K562 (cell line): ENCODE results near the gene STAP1. TPM values are rescaled to one million over a fixed set of nuclear protein-coding genes. Genes with fewer than 3 reads are reported as not detected.
A peak's percentile ranks its signal among the peaks of the same experiment; 100 is the strongest.

ENCODE experiments used
- ATF7 ChIP-seq: fragments of 450-650 bp; IDR thresholded peaks from 2 replicates; pipeline ENCODE4 v1.7.1; 2014; ENCODE audit warnings: mild to moderate bottlenecking, moderate library complexity
- BHLHE40 ChIP-seq: IDR thresholded peaks from 2 replicates; pipeline ENCODE4 v1.6.1; 2011; ENCODE audit warnings: low read length, improper control_type of control experiment
- CBFA2T2 ChIP-seq: fragments of 450-650 bp; conservative IDR thresholded peaks from 2 replicates; pipeline ENCODE4 v1.6.1; 2017; ENCODE audit warnings: mild to moderate bottlenecking
- EP300 ChIP-seq: IDR thresholded peaks from 2 replicates; pipeline ENCODE4 v1.6.1; 2012; ENCODE audit warnings: low read length, improper control_type of control experiment
- HMGN3 ChIP-seq: IDR thresholded peaks from 2 replicates; pipeline ENCODE4 v1.6.1; 2011; ENCODE audit warnings: borderline replicate concordance, low read depth, mild to moderate bottlenecking, mixed read lengths, low read length; ENCODE audit not compliant: insufficient read length; ENCODE audit errors: extremely low read depth
- NONO ChIP-seq, 2 experiments: fragments of 200-400 bp in 1 of 2; fragments of 450-650 bp in 1 of 2; formaldehyde crosslinking in 1 of 2; IDR thresholded peaks; 2 replicates each; pipeline ENCODE4 v1.6.1; 2017; ENCODE audit warnings: low read depth in 2 of 2, mild to moderate bottlenecking in 2 of 2, moderate library complexity in 2 of 2, low read length in 1 of 2
- PHF21A ChIP-seq: fragments of 450-650 bp; IDR thresholded peaks from 2 replicates; pipeline ENCODE4 v1.6.1; 2017; ENCODE audit warnings: low read depth, borderline replicate concordance
- TRIM24 ChIP-seq, 2 experiments: fragments of 450-650 bp; IDR thresholded peaks; 2 replicates each; pipeline ENCODE4 v1.6.1; 2016
- ZEB2 ChIP-seq: fragments of 450-650 bp; IDR thresholded peaks from 2 replicates; pipeline ENCODE4 v1.6.1; 2016
- ZKSCAN3 ChIP-seq: fragments of 250-450 bp; sonication (Bioruptor Pico); IDR thresholded peaks from 2 replicates; pipeline ENCODE4 v1.4.0; 2020
- polyA plus RNA-seq, 8 experiments: library from polyadenylated mRNA; depleted of rRNA in 4 of 8; stranded (reverse) in 5 of 8; unstranded in 3 of 8; fragments of >200 nt; fragmentation: Nextera tagmentation in 2 of 8; fragmentation: Illumina TruSeq in 1 of 8; extraction: Ambion mirVana in 2 of 8; extraction: Trizol in 1 of 8; gene quantifications; 2 replicates each; pipeline versions ENCODE4 v1.2.1 to v1.2.3, GENCODE V29; 2011 to 2014; ENCODE audit warnings: inconsistent platforms in 1 of 8, missing spikeins in 1 of 8
- total RNA-seq, 7 experiments: library from RNA; depleted of rRNA in 6 of 7; stranded (reverse); fragments of >200 nt in 6 of 7; fragmentation: Illumina TruSeq in 2 of 7; extraction: Trizol in 2 of 7; gene quantifications; 2 replicates each; pipeline versions ENCODE4 v1.2.1 to v1.2.3, GENCODE V29; 2011 to 2021; ENCODE audit warnings: low replicate concordance in 1 of 7
- TF ChIP-seq, protein P1 (sequence below): sonication (generic); formaldehyde crosslinking; IDR thresholded peaks from 2 replicates; pipeline ENCODE4 v1.8.0; 2022; ENCODE audit warnings: mild to moderate bottlenecking, missing genetic modification reagents
- TF ChIP-seq, protein P2 (sequence below): fragments of 450-650 bp; formaldehyde crosslinking; IDR thresholded peaks from 2 replicates; pipeline ENCODE4 v1.4.0; 2020; ENCODE audit warnings: mild to moderate bottlenecking, mixed read lengths
- TF ChIP-seq, protein P3 (sequence below): IDR thresholded peaks from 2 replicates; pipeline ENCODE4 v1.6.1; 2011; ENCODE audit warnings: borderline replicate concordance, low read depth, mild to moderate bottlenecking, moderate library complexity, low read length; ENCODE audit not compliant: insufficient read depth, poor library complexity, severe bottlenecking
- TF ChIP-seq, protein P4 (sequence below): fragments of 450-650 bp; IDR thresholded peaks from 2 replicates; pipeline ENCODE4 v1.6.1; 2016; ENCODE audit warnings: borderline replicate concordance
- TF ChIP-seq, protein P5 (sequence below), 2 experiments: fragments of 450-650 bp in 1 of 2; sonication (generic) in 1 of 2; formaldehyde crosslinking in 1 of 2; IDR thresholded peaks in 1 of 2; conservative IDR thresholded peaks in 1 of 2; 2 replicates each; pipeline versions ENCODE4 v1.6.1 to v1.8.1; 2016 to 2023; ENCODE audit warnings: mild to moderate bottlenecking in 2 of 2, moderate library complexity in 2 of 2, inconsistent platforms in 1 of 2, missing genetic modification reagents in 1 of 2
- TF ChIP-seq, protein P6 (sequence below): fragments of 450-650 bp; formaldehyde crosslinking; IDR thresholded peaks from 2 replicates; pipeline ENCODE4 v1.4.0; 2022; ENCODE audit warnings: missing genetic modification characterization

Gene STAP1
- total and polyA plus RNA-seq, 9 of the 15 experiments (the other 6 are each of a cell fraction or from before 2014, with no cell fraction given): 0.50 to 5.6 (median 1.4) TPM

DNA sequence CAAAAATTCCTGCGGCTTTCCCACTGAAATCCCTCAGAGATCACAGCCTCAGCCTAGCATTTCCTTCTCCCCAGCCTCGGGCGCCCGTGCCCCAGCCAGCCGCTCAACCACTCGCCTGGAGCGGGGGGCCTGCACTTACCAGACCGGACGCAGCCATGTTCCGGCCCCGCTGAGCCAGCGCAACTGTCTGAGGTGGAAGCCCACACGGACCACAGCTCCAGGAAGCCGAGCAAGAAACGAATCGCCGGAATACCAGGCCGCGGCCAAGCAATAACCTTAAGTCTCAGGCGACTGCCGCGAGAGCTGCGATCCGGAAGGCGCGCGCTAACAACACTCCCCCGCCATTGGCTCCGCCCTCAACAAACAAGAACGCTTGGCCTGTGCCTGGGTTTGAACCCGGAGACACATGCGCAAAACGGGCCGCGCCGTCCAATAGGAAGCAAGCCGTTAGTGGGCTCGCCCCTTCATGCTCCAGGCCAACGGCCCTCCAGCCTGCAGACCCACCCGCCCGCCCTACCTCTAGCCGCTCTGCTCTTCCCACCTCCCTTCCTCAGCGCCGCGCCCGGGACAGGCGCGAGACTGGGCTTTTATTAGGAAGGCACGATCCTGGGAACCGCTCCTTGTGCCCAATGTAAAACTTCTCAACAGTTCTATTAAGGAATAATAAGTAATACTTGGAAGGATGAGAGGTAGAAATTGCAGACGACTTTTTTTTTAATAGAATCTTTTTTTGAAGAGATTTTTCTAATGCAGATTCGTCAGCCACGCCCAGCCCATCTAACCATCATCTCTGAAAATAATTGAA, 13.1 kb upstream of the STAP1 start, which contains the start of gene CENPC (continued):
- TF ChIP-seq, protein P1, sequence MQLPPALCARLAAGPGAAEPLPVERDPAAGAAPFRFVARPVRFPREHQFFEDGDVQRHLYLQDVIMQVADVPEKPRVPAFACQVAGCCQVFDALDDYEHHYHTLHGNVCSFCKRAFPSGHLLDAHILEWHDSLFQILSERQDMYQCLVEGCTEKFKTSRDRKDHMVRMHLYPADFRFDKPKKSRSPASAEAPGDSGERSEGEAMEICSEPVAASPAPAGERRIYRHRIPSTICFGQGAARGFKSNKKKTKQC (CRISPR knock-in tag): 0 out of 2 replicates have a peak, but pooled peaks have one; percentile 69
- TF ChIP-seq ATF7 (peak; percentile 68), TRIM24 (IDR thresholded peaks at IDR 0.05) (peak in 1 of 2 experiments; percentile 54; a peak in 1 of 4 replicates), BHLHE40 (peak; percentile 56), ZEB2 (no peak), HMGN3 (peak; percentile 55), CBFA2T2 (no peak), NONO (IDR thresholded peaks at IDR 0.05; ENCODE audit: low read depth in 2 of 2, low read length in 1 of 2) (peak in 1 of 2 experiments; percentile 25; a peak in 1 of 4 replicates), ZKSCAN3 (CRISPR knock-in tag) (no peak), EP300 (peak; percentile 11; the same call in 1 of the 2 replicates), PHF21A (0 out of 2 replicates have a peak, but pooled peaks have one; percentile 51)
- TF ChIP-seq, protein P2, sequence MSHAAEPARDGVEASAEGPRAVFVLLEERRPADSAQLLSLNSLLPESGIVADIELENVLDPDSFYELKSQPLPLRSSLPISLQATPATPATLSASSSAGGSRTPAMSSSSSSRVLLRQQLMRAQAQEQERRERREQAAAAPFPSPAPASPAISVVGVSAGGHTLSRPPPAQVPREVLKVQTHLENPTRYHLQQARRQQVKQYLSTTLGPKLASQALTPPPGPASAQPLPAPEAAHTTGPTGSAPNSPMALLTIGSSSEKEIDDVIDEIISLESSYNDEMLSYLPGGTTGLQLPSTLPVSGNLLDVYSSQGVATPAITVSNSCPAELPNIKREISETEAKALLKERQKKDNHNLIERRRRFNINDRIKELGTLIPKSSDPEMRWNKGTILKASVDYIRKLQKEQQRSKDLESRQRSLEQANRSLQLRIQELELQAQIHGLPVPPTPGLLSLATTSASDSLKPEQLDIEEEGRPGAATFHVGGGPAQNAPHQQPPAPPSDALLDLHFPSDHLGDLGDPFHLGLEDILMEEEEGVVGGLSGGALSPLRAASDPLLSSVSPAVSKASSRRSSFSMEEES (CRISPR knock-in tag): no peak
- TF ChIP-seq, protein P3, sequence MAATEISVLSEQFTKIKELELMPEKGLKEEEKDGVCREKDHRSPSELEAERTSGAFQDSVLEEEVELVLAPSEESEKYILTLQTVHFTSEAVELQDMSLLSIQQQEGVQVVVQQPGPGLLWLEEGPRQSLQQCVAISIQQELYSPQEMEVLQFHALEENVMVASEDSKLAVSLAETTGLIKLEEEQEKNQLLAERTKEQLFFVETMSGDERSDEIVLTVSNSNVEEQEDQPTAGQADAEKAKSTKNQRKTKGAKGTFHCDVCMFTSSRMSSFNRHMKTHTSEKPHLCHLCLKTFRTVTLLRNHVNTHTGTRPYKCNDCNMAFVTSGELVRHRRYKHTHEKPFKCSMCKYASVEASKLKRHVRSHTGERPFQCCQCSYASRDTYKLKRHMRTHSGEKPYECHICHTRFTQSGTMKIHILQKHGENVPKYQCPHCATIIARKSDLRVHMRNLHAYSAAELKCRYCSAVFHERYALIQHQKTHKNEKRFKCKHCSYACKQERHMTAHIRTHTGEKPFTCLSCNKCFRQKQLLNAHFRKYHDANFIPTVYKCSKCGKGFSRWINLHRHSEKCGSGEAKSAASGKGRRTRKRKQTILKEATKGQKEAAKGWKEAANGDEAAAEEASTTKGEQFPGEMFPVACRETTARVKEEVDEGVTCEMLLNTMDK: no peak
- TF ChIP-seq, protein P4, sequence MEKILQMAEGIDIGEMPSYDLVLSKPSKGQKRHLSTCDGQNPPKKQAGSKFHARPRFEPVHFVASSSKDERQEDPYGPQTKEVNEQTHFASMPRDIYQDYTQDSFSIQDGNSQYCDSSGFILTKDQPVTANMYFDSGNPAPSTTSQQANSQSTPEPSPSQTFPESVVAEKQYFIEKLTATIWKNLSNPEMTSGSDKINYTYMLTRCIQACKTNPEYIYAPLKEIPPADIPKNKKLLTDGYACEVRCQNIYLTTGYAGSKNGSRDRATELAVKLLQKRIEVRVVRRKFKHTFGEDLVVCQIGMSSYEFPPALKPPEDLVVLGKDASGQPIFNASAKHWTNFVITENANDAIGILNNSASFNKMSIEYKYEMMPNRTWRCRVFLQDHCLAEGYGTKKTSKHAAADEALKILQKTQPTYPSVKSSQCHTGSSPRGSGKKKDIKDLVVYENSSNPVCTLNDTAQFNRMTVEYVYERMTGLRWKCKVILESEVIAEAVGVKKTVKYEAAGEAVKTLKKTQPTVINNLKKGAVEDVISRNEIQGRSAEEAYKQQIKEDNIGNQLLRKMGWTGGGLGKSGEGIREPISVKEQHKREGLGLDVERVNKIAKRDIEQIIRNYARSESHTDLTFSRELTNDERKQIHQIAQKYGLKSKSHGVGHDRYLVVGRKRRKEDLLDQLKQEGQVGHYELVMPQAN: 0 out of 2 replicates have a peak, but pooled peaks have one; percentile 26
- TF ChIP-seq, protein P5, sequence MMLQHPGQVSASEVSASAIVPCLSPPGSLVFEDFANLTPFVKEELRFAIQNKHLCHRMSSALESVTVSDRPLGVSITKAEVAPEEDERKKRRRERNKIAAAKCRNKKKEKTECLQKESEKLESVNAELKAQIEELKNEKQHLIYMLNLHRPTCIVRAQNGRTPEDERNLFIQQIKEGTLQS (IDR thresholded peaks at IDR 0.05): no peak
- TF ChIP-seq, protein P5 (CRISPR knock-in tag; conservative IDR thresholded peaks at IDR 0.05): 0 out of 2 replicates have a peak, but pooled peaks have one; percentile 37
- TF ChIP-seq, protein P6, sequence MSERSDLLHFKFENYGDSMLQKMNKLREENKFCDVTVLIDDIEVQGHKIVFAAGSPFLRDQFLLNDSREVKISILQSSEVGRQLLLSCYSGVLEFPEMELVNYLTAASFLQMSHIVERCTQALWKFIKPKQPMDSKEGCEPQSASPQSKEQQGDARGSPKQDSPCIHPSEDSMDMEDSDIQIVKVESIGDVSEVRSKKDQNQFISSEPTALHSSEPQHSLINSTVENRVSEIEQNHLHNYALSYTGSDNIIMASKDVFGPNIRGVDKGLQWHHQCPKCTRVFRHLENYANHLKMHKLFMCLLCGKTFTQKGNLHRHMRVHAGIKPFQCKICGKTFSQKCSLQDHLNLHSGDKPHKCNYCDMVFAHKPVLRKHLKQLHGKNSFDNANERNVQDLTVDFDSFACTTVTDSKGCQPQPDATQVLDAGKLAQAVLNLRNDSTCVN (CRISPR knock-in tag): peak; percentile 15; the same call in 1 of the 2 replicates
